ENCODE data around the gene ADAMTSL1. TPM values are rescaled to one million over a fixed set of nuclear protein-coding genes. Genes with fewer than 3 reads are reported as not detected.

ADAMTSL1 gene
- total RNA-seq, 1 donor from 2014 or later = 12.6 TPM

DNA sequence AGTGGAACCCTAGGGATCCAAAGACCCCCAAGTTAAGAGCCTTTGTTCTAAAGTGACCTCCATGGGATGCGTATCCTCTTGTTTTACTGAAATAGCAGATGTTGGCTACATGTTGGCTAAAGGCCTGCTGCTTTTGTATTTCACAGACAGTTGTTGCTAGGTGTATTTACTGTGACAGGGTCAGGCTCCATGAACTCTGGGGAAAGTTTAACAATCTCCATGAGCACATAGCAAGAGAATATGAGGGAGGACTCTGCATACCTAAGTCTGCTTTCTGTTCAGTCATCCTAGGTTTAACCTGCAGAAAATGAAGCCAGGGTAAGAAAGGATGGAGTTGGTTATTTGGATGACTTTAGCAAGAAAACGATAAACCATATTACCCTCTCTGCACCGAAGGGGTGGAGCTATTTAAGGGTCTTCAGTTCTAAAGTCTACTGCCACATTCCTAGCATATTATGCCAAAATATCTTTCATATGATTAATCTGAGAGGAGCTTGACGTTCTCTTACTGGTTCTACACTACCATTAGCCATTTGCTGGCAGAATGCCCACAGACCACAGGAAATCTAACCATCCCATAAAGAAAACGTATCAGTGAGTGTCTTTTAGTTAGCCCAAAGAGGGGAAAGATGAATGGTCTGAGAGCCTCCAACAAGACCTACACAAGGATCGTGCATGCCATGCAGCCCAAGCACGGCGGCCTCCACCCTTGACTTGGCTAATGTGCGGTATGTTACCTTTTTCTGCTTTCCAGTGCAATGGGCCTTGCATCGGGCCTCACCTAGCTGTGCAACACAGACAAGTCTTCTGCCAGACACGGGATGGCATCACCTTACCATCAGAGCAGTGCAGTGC, 431.3 kb downstream of the ADAMTSL1 start:
- peak; percentile 71 for DNase-seq (ENCODE audit: low read depth)
- TF ChIP-seq CTCF (IDR thresholded peaks at IDR 0.05; ENCODE audit: insufficient read depth, low read depth, low read length) (no peak), EZH2 (IDR thresholded peaks at IDR 0.05; ENCODE audit: insufficient read depth, low read length) (no peak)
- Histone ChIP-seq H3K4me1 (ENCODE audit: insufficient read depth, low read length) (peaks cover 40% of the 10 kb centered on the region), H3K27ac (ENCODE audit: low read depth, low read length) (peak overlapping the region; percentile 83), H3K4me2 (ENCODE audit: low read length) (peak overlapping the region; percentile 75), H3K9me3 (ENCODE audit: insufficient read depth, low read depth, low read length) (no peaks in the 10 kb centered on the region), H4K20me1 (ENCODE audit: insufficient read depth, low read length) (no peaks in the 10 kb centered on the region), H3K79me2 (ENCODE audit: insufficient read depth, low read length) (no peaks in the 10 kb centered on the region), H2AFZ (ENCODE audit: low read depth, low read length) (no peak overlapping the region), H3K27me3 (ENCODE audit: insufficient read depth, low read length) (no peaks in the 10 kb centered on the region), H3K36me3 (ENCODE audit: insufficient read depth, low read length) (peaks cover 11% of the 10 kb centered on the region), H3K9ac (ENCODE audit: low read length) (no peak overlapping the region), H3K4me3 (ENCODE audit: insufficient read depth, low read depth, low read length) (no peak overlapping the region)
- no peaks in the 10 kb centered on the region for H3K36me3 Mint-ChIP-seq (ENCODE audit: low read depth, unreplicated experiment)
- peaks cover 25% of the 10 kb centered on the region for H3K4me1 Mint-ChIP-seq (ENCODE audit: low read depth, unreplicated experiment)
- no peak overlapping the region for H3K4me3 Mint-ChIP-seq (ENCODE audit: unreplicated experiment)
- FAIRE-seq = peak; percentile 90
- H3K9me3 Mint-ChIP-seq (ENCODE audit: unreplicated experiment) = peaks cover 8% of the 10 kb centered on the region
- H3K27ac Mint-ChIP-seq (ENCODE audit: unreplicated experiment) = no peak overlapping the region
- H3K27me3 Mint-ChIP-seq (ENCODE audit: low read depth, unreplicated experiment) = no peaks in the 10 kb centered on the region

DNA sequence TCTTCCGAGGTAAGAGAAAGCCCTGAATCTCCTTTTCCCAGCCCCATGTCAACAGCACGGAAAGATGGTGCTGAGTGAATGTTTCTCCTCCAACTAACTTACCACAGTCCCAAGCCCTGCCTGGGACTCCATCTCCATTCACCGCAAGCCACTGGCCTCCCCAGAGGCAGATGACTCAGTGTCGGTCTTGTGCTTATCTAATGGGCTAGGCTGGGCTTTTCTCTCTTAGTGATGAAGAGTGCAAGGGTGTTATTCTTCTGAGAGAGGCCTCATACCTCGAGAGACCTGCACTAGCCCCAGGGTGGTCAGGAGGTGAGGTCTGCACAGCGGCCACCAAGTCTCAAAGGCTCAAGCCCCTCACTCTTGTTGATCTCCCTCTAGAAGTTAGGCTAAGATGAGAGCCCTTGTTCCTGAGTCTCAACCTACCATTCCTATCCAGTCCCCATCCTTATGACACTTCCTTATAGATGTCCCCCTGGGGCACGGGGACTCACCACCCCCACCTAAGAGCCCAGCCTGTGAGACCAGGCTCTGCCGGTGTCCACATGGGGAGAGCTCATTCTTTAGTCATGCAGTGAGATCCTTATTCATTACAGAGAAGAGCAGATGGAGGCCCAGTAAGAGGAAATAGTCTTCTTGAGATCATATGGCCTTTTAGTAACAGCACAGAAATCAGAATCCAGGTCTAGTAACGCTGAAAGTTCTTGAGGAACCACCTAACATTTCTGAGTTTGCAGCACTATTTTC, 432.1 kb downstream of the ADAMTSL1 start:
- Histone ChIP-seq H3K9me3 (ENCODE audit: insufficient read depth, low read depth, low read length) (no peaks in the 10 kb centered on the region), H4K20me1 (ENCODE audit: insufficient read depth, low read length) (no peaks in the 10 kb centered on the region), H2AFZ (ENCODE audit: low read depth, low read length) (no peak overlapping the region), H3K79me2 (ENCODE audit: insufficient read depth, low read length) (no peaks in the 10 kb centered on the region), H3K27me3 (ENCODE audit: insufficient read depth, low read length) (no peaks in the 10 kb centered on the region), H3K36me3 (ENCODE audit: insufficient read depth, low read length) (peaks cover 11% of the 10 kb centered on the region), H3K4me3 (ENCODE audit: insufficient read depth, low read depth, low read length) (no peak overlapping the region), H3K4me2 (ENCODE audit: low read length) (peak overlapping the region; percentile 75), H3K27ac (ENCODE audit: low read depth, low read length) (peak overlapping the region; percentile 83), H3K4me1 (ENCODE audit: insufficient read depth, low read length) (peaks cover 44% of the 10 kb centered on the region), H3K9ac (ENCODE audit: low read length) (no peak overlapping the region)
- peaks cover 31% of the 10 kb centered on the region for H3K4me1 Mint-ChIP-seq (ENCODE audit: low read depth, unreplicated experiment)
- H3K27ac Mint-ChIP-seq (ENCODE audit: unreplicated experiment) = no peak overlapping the region
- peaks cover 8% of the 10 kb centered on the region for H3K9me3 Mint-ChIP-seq (ENCODE audit: unreplicated experiment)
- no peaks in the 10 kb centered on the region for H3K36me3 Mint-ChIP-seq (ENCODE audit: low read depth, unreplicated experiment)
- no peak for FAIRE-seq
- TF ChIP-seq EZH2 (IDR thresholded peaks at IDR 0.05; ENCODE audit: insufficient read depth, low read length) (no peak), CTCF (IDR thresholded peaks at IDR 0.05; ENCODE audit: insufficient read depth, low read depth, low read length) (no peak)
- H3K4me3 Mint-ChIP-seq (ENCODE audit: unreplicated experiment) = no peak overlapping the region
- DNase-seq (ENCODE audit: low read depth) = peak; percentile 44
- H3K27me3 Mint-ChIP-seq (ENCODE audit: low read depth, unreplicated experiment) = no peaks in the 10 kb centered on the region

All from astrocyte (in vitro differentiated cells and primary cell).